ENCODE measurements around the gene NDUFB2. TPM values are rescaled to one million over a fixed set of nuclear protein-coding genes. Genes with fewer than 3 reads are reported as not detected.

The NDUFB2 gene
- total RNA-seq, 1 experiment from 2014 or later, result 538 TPM

GRCh38 chr7:140746751-140747150, 50.2 kb downstream of the NDUFB2 start:
- H3K9me3 ChIP-seq (replicated peaks), result no peaks in the 10 kb centered on the region
- H3K4me1 ChIP-seq (replicated peaks), result no peaks in the 10 kb centered on the region
- peaks cover 11% of the 10 kb centered on the region; the same call in 1 of the 2 replicates for H3K36me3 ChIP-seq
- no peak for DNase-seq (ENCODE audit: low read depth in 1 of 2, low spot score in 2 of 2)
- H3K27me3 ChIP-seq (replicated peaks), result no peaks in the 10 kb centered on the region
- no peak overlapping the region for H3K27ac ChIP-seq
- no peak overlapping the region for H3K4me3 ChIP-seq

GRCh38 chr7:140752533-140752932, 56.0 kb downstream of the NDUFB2 start:
- Histone ChIP-seq H3K27me3 (replicated peaks) (no peaks in the 10 kb centered on the region), H3K9me3 (replicated peaks) (no peaks in the 10 kb centered on the region; the same call in 1 of the 2 replicates), H3K4me1 (replicated peaks) (no peaks in the 10 kb centered on the region), H3K4me3 (no peak overlapping the region), H3K27ac (no peak overlapping the region), H3K36me3 (peaks cover 7% of the 10 kb centered on the region; the same call in 1 of the 2 replicates)
- no peak for DNase-seq (ENCODE audit: low read depth in 1 of 2, low spot score in 2 of 2)

- H3K36me3 ChIP-seq, result no peaks in the 10 kb centered on the region
- H3K27ac ChIP-seq, result no peak overlapping the region
- no peaks in the 10 kb centered on the region for H3K4me1 ChIP-seq (replicated peaks)
- no peaks in the 10 kb centered on the region for H3K27me3 ChIP-seq (replicated peaks)
- H3K4me3 ChIP-seq, result no peak overlapping the region
- no peak for DNase-seq (ENCODE audit: low read depth in 1 of 2, low spot score in 2 of 2)
- H3K9me3 ChIP-seq (replicated peaks), result no peaks in the 10 kb centered on the region; the same call in 1 of the 2 replicates
Measured at GRCh38 chr7:140754506-140754905, 58.0 kb downstream of the NDUFB2 start.

Other genes with a start within 250 kb of the NDUFB2 start
- 46.6 and 50.5 TPM in 2 replicates for gene MKRN1, start 217.2 kb upstream of the NDUFB2 start, total RNA-seq (2014; rRNA removed; shearing (Covaris generic))
- 10.2 and 30.0 TPM in 2 replicates for gene DENND2A, start 55.9 kb upstream of the NDUFB2 start, total RNA-seq (2014; rRNA removed; shearing (Covaris generic))
- gene ADCK2, start 23.8 kb upstream of the NDUFB2 start, total RNA-seq (2014; rRNA removed; shearing (Covaris generic)), result 9.6 and 13.6 TPM in 2 replicates
- gene BRAF, start 228.2 kb downstream of the NDUFB2 start, total RNA-seq (2014; rRNA removed; shearing (Covaris generic)), result 10.5 and 12.2 TPM in 2 replicates

Measured in SJSA1 (cell line).